ENCODE data around the gene CLC. TPM values are rescaled to one million over a fixed set of nuclear protein-coding genes. Genes with fewer than 3 reads are reported as not detected.

CLC gene
- total and polyA plus RNA-seq, 4 donors: 0.30 to 4.6 (median 1.1) TPM

DNA sequence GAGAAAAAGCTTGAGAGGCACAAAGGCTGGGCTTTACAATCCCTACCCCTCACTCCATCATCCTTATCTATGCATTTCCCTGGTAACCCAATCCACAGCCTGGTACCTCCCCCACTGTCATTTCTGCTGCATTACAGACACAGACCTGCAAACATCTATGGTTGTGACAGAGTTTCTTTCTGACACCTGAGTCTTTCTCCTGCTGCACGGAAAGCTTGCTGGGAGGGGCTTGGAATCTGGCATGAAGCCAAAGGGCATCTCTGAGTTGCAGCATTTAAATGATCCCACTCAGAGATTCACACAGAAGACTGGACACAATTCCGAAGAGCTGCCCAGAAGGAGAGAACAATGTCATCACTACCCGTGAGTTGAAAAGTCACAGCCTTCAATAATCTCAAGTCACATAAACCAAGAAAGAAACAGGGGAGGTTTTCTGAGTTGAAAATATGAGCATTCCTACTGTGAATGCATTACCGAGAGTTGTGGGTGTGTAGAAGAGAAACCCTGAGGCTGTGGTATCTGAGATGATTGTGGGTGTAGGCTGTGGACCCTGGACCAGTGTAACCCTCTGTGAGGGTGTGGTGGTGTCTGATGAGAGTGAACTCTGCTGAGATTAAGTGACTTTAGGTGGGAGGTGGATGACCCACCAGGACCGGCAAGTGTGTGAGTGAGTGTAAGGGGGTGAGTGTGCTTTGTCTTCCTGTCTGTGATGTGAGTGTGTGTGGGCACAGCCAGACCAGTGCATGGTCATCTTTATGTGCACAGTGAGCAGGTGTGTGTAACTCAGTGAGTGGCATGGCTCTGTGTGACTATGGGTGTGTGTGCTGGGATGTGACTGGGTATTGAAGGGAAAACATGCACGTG lies 33.4 kb downstream of the CLC start, which contains the start of gene LGALS14:
Gene LGALS14, plus strand, starts transcription at position 301 of the 864 bp plus-strand sequence. Its CDS starts 48 bp downstream, at position 349.
- Histone ChIP-seq H3K9ac (ENCODE audit: insufficient read depth in 1 of 2, low read length in 2 of 2) (no peak within 1 kb of the TSS), H3K9me3 (ENCODE audit: control insufficient read depth in 4 of 4, insufficient read depth in 3 of 4, low read length in 3 of 4) (no peaks in the 10 kb centered on the region), H3K36me3 (ENCODE audit: control insufficient read depth in 4 of 4, insufficient read depth in 4 of 4, low read length in 4 of 4) (no peaks in the 10 kb centered on the region), H3K27ac (ENCODE audit: low read depth in 1 of 2, low read length in 1 of 2) (no peak within 1 kb of the TSS), H3K4me3 (no peak within 1 kb of the TSS), H3K27me3 (ENCODE audit: control insufficient read depth in 3 of 3, insufficient read depth in 3 of 3, low read length in 2 of 3) (peaks cover 0 to 2% (median 0%) of the 10 kb centered on the region in 3 donors), H3K4me1 (ENCODE audit: control insufficient read depth in 5 of 5, insufficient read depth in 5 of 5, low read length in 5 of 5) (no peaks in the 10 kb centered on the region)
- 51 to 68% methylated on average over 6 of the region's 6 CpGs for WGBS, 2 donors
- no peak for ATAC-seq (ENCODE audit: insufficient read depth, low FRiP score)
- TF ChIP-seq, protein P1, sequence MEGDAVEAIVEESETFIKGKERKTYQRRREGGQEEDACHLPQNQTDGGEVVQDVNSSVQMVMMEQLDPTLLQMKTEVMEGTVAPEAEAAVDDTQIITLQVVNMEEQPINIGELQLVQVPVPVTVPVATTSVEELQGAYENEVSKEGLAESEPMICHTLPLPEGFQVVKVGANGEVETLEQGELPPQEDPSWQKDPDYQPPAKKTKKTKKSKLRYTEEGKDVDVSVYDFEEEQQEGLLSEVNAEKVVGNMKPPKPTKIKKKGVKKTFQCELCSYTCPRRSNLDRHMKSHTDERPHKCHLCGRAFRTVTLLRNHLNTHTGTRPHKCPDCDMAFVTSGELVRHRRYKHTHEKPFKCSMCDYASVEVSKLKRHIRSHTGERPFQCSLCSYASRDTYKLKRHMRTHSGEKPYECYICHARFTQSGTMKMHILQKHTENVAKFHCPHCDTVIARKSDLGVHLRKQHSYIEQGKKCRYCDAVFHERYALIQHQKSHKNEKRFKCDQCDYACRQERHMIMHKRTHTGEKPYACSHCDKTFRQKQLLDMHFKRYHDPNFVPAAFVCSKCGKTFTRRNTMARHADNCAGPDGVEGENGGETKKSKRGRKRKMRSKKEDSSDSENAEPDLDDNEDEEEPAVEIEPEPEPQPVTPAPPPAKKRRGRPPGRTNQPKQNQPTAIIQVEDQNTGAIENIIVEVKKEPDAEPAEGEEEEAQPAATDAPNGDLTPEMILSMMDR (IDR thresholded peaks at IDR 0.05; ENCODE audit: control extremely low read depth, extremely low read depth): no peak
- DNase-seq: peak in 1 of 3 donors; percentile 0

DNA sequence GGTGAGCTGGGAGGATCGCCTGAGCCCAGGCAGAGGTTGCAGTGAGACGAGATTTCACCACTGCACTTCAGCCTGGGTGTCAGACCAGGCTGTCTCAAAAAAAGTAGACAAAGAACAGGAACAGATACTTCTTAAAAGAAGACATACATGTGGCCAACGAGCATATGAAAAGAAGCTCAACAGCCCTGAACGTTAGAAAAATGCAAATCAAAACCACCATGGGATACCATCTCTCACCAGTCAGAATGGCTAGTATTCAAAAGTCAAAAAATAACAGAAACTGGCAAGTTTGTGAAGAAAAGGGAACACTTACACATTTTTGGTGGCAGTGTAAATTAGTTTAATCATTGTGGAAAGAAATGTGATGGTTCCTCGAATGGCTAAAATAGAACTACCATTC lies 36.5 kb downstream of the CLC start:
- no peak for DNase-seq
- no peak for ATAC-seq (ENCODE audit: insufficient read depth, low FRiP score)
- Histone ChIP-seq H3K27ac (ENCODE audit: low read depth in 1 of 2, low read length in 1 of 2) (no peak overlapping the region), H3K27me3 (ENCODE audit: control insufficient read depth in 3 of 3, insufficient read depth in 3 of 3, low read length in 2 of 3) (peaks cover 0 to 10% (median 4%) of the 10 kb centered on the region in 3 donors), H3K9me3 (ENCODE audit: control insufficient read depth in 4 of 4, insufficient read depth in 3 of 4, low read length in 3 of 4) (no peaks in the 10 kb centered on the region), H3K4me1 (ENCODE audit: control insufficient read depth in 5 of 5, insufficient read depth in 5 of 5, low read length in 5 of 5) (no peaks in the 10 kb centered on the region), H3K36me3 (ENCODE audit: control insufficient read depth in 4 of 4, insufficient read depth in 4 of 4, low read length in 4 of 4) (no peaks in the 10 kb centered on the region), H3K4me3 (no peak overlapping the region), H3K9ac (ENCODE audit: insufficient read depth in 1 of 2, low read length in 2 of 2) (no peak overlapping the region)
- TF ChIP-seq, protein P1 (IDR thresholded peaks at IDR 0.05; ENCODE audit: control extremely low read depth, extremely low read depth): no peak
- WGBS, 2 donors: 74 to 77% methylated on average over 5 of the region's 5 CpGs

GRCh38 chr19:39698535-39698934 lies 39.3 kb downstream of the CLC start:
- Histone ChIP-seq H3K27me3 (ENCODE audit: control insufficient read depth in 3 of 3, insufficient read depth in 3 of 3, low read length in 2 of 3) (peaks cover 0 to 17% (median 7%) of the 10 kb centered on the region in 3 donors), H3K4me3 (no peak overlapping the region), H3K36me3 (ENCODE audit: control insufficient read depth in 4 of 4, insufficient read depth in 4 of 4, low read length in 4 of 4) (no peaks in the 10 kb centered on the region), H3K4me1 (ENCODE audit: control insufficient read depth in 5 of 5, insufficient read depth in 5 of 5, low read length in 5 of 5) (no peaks in the 10 kb centered on the region), H3K27ac (ENCODE audit: low read depth in 1 of 2, low read length in 1 of 2) (no peak overlapping the region), H3K9me3 (ENCODE audit: control insufficient read depth in 4 of 4, insufficient read depth in 3 of 4, low read length in 3 of 4) (no peaks in the 10 kb centered on the region), H3K9ac (ENCODE audit: insufficient read depth in 1 of 2, low read length in 2 of 2) (no peak overlapping the region)
- TF ChIP-seq, protein P1 (IDR thresholded peaks at IDR 0.05; ENCODE audit: control extremely low read depth, extremely low read depth): no peak
- ATAC-seq (ENCODE audit: insufficient read depth, low FRiP score): no peak
- no peak for DNase-seq

Data from lung (tissue), 12 donors.